ENCODE data around the gene LDB2.

- TF ChIP-seq, protein P1, sequence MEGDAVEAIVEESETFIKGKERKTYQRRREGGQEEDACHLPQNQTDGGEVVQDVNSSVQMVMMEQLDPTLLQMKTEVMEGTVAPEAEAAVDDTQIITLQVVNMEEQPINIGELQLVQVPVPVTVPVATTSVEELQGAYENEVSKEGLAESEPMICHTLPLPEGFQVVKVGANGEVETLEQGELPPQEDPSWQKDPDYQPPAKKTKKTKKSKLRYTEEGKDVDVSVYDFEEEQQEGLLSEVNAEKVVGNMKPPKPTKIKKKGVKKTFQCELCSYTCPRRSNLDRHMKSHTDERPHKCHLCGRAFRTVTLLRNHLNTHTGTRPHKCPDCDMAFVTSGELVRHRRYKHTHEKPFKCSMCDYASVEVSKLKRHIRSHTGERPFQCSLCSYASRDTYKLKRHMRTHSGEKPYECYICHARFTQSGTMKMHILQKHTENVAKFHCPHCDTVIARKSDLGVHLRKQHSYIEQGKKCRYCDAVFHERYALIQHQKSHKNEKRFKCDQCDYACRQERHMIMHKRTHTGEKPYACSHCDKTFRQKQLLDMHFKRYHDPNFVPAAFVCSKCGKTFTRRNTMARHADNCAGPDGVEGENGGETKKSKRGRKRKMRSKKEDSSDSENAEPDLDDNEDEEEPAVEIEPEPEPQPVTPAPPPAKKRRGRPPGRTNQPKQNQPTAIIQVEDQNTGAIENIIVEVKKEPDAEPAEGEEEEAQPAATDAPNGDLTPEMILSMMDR (conservative IDR thresholded peaks at IDR 0.05 in 1 of 2, IDR thresholded peaks at IDR 0.05 in 1 of 2; ENCODE audit: extremely low read depth in 1 of 2, insufficient read depth in 1 of 2, low read depth in 1 of 2, low read length in 2 of 2), result no peak
- no peak for TF ChIP-seq EZH2 (IDR thresholded peaks at IDR 0.05; ENCODE audit: borderline replicate concordance, low read length)
Measured at GRCh38 chr4:16938512-16939040, 40.1 kb upstream of the LDB2 start.
